A673 (cell line): Measurements from ENCODE around the gene NDUFA11.

Experiments
- EZH2 ChIP-seq: fragments of 200-600 bp; sonication (generic); IDR thresholded peaks from 2 replicates; pipeline ENCODE4 v1.6.1; 2017; ENCODE audit warnings: borderline replicate concordance, low read depth, mild to moderate bottlenecking, mixed read lengths, antibody characterized with exemption, low read length; ENCODE audit not compliant: poor library complexity, severe bottlenecking
- TF ChIP-seq, protein P1 (sequence below): fragments of 300-800, 200-600 bp; sonication (generic); conservative IDR thresholded peaks from 2 replicates; pipeline ENCODE4 v1.5.1; 2017; ENCODE audit warnings: low read depth, mild to moderate bottlenecking, antibody characterized with exemption, low read length, moderate library complexity, mixed read lengths

- TF ChIP-seq, protein P1, sequence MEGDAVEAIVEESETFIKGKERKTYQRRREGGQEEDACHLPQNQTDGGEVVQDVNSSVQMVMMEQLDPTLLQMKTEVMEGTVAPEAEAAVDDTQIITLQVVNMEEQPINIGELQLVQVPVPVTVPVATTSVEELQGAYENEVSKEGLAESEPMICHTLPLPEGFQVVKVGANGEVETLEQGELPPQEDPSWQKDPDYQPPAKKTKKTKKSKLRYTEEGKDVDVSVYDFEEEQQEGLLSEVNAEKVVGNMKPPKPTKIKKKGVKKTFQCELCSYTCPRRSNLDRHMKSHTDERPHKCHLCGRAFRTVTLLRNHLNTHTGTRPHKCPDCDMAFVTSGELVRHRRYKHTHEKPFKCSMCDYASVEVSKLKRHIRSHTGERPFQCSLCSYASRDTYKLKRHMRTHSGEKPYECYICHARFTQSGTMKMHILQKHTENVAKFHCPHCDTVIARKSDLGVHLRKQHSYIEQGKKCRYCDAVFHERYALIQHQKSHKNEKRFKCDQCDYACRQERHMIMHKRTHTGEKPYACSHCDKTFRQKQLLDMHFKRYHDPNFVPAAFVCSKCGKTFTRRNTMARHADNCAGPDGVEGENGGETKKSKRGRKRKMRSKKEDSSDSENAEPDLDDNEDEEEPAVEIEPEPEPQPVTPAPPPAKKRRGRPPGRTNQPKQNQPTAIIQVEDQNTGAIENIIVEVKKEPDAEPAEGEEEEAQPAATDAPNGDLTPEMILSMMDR = no peak
- TF ChIP-seq EZH2 = no peak
These were observed 12.7 kb upstream of the NDUFA11 start for GRCh38 chr19:5916181-5916708.
